HG03575 (cell line): ENCODE results near the gene TIAM1.

ENCODE experiments used
- ATAC-seq: cut with Tn5 transposase; IDR thresholded peaks from one replicate; pipeline ENCODE4 v1.9.1; 2021; ENCODE audit not compliant: unreplicated experiment, insufficient number of reproducible peaks, low FRiP score; ENCODE audit errors: extremely low read depth

Gene TIAM1

GRCh38 chr21:31268090-31268489 is 76.0 kb downstream of the TIAM1 start:
- no peak for ATAC-seq

- no peak for ATAC-seq
Measured at GRCh38 chr21:31267644-31268043, 76.4 kb downstream of the TIAM1 start.

GRCh38 chr21:31266241-31266640 is 77.8 kb downstream of the TIAM1 start:
- no peak for ATAC-seq

- ATAC-seq = no peak
Measured at GRCh38 chr21:31265366-31266013, 78.6 kb downstream of the TIAM1 start.

- ATAC-seq = no peak
Measured at GRCh38 chr21:31264574-31264973, 79.5 kb downstream of the TIAM1 start.

DNA sequence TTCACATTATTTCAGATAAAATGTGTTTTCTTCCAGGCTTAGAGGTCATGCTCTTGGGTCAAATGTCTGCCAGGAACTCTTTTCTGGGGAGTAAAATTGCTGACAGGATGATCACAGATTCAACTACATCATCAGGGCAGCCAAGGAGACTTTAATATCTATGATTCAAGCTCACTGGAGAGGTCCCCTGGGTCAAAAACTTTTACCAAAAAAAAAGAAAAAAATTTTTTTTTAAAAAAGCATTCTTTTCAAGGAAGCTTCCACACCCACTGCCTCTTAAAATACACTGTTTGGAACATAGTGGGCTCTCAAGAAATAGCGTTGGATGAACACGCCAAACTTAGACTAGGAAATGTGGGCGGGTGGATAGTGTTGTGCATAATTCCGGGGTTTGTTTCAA is 81.3 kb downstream of the TIAM1 start:
- no peak for ATAC-seq

DNA sequence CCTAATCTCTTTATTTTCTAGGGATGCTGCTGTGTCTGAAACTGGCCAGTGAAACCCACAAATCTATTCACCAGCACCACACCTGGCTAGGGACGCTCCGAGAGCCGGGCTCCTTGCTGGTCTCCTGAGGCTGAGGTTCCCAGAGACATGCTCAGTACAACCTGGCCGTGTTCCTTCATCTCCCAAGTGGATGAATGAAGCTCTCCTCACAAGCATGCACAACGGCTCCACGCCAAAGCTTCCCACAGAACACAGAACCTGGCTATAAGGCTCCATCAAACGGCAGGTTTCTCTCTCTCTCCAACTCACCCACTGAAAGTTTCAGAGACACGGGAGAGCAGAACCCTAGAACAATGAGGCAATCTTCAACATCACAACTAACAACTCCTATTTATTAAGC is 82.3 kb downstream of the TIAM1 start:
- ATAC-seq = no peak

DNA sequence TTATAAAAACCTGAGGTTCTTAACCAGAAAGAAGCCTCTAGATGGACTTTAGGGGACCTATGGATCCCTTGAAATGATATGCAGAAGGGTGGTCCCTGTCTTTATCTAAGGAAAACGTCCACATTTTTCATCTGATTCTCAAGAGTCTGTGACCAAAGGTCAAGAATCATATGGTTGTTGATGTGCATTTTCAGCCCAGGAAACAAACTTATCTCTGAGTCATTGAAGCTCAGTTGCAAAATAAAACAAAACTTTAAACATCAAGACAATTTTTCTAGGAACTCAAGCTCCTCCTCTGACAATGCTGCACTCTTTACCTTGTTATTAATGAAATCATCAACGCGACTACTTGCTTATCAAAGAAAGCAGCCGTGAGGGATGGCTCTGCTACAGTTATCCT is 83.3 kb downstream of the TIAM1 start:
- no peak for ATAC-seq

- no peak for ATAC-seq
Measured at GRCh38 chr21:31258073-31258472, 86.0 kb downstream of the TIAM1 start.

DNA sequence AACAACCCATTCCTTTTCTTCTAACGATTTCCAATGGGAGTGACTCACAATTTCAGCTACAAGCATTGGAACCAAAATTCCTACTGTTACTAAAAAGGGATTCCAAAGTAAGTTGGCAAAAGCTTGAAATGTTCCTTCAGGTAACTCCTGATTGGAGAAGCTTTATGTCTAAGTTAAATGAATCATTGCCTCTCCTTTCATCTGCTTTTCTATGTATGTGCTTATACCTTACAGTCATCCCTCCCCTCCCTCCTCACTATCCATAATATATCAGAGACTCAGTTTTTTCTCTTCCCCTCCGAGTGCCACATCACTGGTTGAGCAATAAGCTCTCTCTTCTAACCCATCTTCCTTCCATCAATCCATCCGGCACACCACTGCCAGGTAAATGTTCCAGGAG is 86.8 kb downstream of the TIAM1 start:
- no peak for ATAC-seq

- no peak for ATAC-seq
Measured at GRCh38 chr21:31255896-31256295, 88.2 kb downstream of the TIAM1 start.

- ATAC-seq = no peak
Measured at GRCh38 chr21:31255036-31255435, 89.0 kb downstream of the TIAM1 start.

DNA sequence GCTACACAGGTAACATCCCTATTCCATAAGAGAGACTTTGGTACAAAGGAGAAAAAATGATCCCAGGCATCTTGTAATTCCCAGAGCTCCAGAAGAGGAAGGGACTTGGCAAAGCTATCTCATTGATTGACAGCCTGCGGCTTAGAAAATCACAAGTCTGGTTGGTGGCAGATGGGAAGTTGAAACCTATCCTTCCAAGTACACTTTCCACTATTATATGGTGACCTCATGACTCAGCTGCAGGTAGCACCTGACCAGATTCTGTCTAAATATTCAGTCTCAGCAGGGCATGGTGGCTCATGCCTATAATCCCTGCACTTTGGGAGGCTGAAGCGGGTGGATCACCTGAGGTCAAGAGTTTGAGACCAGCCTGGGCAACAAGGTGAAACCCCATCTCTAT is 89.9 kb downstream of the TIAM1 start:
- ATAC-seq = no peak

DNA sequence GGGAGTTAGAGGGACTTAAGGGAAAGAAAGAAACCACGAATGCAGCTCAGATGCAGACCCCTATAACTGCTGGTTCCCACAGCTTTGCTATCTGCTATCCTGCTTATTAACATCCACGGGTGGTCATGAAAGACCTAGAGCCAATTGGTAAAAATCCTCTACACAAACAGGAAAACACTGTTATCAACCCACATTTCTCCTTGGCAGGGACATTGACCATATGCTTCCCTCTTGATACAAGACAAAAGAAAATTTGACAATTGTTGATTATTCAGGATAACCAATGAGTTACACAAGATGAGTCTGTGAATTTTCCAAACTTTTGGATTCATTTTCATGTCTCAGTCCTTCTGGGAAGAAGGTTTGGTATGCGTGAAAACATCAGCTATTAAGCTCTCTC is 90.4 kb downstream of the TIAM1 start:
- no peak for ATAC-seq

DNA sequence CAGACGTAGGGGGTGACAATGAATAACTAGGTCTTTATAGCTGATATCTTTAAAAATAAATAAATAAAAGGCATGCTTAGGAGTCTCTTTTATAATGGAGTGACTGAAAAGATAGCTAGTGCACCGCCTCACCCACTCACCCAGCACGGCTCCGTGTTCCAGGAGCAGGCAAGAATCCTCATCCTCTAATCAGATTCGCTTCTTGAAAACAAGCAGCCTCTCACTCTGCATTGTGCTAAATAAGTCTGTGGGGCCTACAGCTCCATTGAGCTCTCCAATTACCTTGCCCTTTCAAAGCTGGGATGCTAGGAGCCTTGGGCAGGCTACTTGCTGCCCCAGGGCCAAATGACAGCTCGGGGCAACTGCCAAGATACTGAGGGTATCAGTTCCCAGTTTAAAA is 91.5 kb downstream of the TIAM1 start:
- ATAC-seq = no peak

DNA sequence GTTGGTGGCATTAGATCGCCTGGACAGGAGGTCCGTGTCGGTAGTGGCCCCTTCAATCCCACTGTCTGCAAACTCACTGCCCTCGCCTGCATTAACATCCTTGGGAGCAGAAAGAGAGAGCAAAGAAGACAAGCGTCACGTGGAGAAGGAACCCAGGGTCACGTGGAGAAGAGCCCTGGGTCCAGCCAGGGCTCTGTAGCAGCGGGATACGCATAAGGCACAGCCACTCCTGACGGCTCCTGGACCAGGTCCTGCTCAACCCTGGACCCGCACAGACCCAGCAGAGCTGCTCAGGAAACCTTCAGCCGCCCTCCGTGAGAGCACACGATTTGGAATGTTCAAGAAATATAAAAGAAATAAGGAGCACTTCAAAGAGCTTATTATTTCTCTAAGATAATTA is 92.0 kb downstream of the TIAM1 start:
- ATAC-seq = no peak

DNA sequence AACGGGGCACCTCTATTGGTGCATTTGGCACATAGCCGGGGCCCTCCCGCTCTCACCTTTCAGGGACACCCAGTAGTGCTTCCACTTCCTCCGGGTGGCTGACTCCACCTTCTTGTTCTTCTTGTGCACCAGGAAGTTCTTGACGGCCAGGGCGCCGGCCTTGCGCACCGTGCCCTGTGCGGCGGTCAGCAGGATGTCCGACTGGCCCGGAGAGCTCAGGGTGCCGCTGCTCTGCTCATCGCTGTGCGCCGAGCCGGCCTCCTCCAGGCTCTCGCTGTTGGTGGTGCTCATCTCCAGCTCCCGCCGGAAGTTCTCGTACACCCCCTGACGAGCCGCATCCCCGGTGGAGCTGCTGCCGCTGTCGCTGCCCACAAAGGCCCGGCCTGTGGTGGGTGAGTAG is 92.4 kb downstream of the TIAM1 start:
- no peak for ATAC-seq

- ATAC-seq = no peak
Measured at GRCh38 chr21:31248598-31248997, 95.5 kb downstream of the TIAM1 start.

DNA sequence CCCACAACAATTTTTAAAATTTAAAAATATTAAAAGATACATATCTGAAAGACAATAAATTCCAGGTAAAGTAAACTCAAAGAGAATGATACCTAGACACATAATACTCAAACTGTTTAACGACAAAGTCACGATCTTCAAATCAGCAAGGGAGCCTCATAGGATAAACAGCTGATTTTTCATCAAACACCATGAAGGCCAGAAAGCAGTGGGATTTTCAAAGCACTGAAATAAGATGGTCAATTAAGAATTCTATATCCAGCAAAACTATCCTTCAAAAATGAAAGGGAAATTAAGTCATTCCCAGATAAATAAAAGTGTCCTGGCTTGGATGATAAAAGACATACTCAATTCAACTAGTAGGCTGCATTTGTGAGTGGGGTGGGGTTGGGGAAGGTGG is 100.5 kb downstream of the TIAM1 start:
- ATAC-seq = no peak

- no peak for ATAC-seq
Measured at GRCh38 chr21:31236528-31236927, 107.5 kb downstream of the TIAM1 start.

DNA sequence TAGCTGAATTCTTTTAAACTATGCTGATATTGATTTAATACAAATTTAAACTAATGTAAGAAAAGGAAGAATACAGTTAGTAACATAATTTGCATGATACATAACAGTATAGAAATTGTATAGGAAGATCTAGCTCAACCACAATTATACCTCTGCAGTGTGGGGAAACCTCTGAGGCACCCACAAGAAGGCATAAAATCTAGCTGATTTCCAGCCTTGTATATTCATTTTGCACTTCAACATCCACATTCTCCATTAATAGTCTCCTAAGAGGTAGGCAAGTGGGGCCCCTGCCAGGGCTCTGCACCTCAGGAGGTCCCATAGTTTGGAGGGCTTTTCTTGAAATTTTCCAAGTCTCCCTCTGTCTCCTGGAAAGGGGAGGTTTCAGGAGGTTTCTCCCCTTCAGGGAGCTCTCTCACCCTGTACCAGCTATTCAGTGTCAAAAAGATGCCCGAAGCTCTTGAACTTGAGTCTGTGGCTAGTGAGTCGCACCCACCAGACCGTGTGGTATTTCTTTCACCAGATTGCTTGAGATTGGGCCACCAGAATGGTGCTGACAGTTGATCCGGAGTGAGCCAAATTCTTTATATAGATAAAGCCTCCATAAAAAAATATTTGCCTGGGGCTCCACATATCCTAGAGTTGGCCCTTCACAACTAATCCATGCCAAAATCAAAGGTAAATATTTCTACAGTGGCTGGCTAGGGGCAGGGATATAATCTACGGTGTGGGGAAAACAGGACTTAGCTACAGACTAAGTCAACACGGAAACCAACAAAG is 108.2 kb downstream of the TIAM1 start:
- no peak for ATAC-seq
